ENCODE measurements around the gene TMCO6. TPM values are rescaled to one million over a fixed set of nuclear protein-coding genes. Genes with fewer than 3 reads are reported as not detected.
"Not testable (repeated sequence)": the region's sequence is repeated elsewhere in the genome, so short reads cannot be mapped to it uniquely, and the experiment has no call there.

TMCO6 gene
- 10 to 100 TPM; 10.2 to 23.4 (median 15.0) TPM for polyA plus RNA-seq (ENCODE audit: insufficient read length in 4 of 4)

DNA sequence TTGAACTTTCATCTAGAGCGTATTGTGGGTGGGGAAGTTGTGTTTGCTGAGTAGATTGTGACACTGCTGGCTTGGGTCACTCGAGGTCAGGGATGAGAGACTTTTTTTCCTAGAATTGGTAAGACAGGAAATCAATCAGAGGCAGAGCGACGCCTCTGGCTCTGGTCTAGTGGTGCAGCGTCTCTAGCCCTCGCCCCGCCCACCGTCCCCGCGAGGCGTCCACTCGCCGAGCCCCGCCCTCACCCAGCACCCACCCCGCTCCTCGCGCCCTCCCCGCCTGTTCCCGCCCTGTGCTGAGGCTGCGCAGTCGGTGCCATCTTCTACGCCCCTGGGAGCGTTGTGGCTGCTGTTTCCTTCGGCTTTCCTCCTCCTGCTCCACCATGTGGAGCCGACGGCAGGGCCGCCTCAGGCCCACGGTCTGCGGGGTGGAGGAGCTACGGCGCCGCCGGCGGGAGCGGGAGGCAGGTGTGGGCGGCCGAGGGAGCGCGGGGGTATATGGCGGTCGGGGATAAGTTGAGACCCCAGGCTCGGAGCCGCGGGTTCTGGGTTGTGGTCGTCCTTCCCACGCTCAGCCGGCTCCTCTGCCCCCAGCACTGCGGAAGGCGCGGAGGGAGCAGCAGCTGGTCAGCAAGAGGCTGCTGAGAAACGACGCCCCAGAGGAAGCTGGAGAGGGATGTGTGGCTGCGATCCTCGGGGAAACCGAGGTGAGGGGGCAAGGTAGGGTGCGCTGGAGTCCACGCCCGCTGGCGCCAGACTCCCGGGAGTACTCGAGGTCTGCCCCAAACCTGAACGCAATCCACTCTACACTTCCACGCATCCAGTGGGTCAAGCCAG is at the start of gene TMCO6:
Gene TMCO6 (plus strand): TSS at position 304 of the 834 bp plus-strand sequence. CDS start 77 bp downstream, at position 381.
- DNase-seq (ENCODE audit: low read depth in 4 of 4, low spot score in 3 of 4), result peak; percentile 74 to 83 (median 80)

- DNase-seq (ENCODE audit: low read depth in 4 of 4, low spot score in 3 of 4), result no peak
These were observed 48.4 kb upstream of the TMCO6 start for GRCh38 chr5:140590861-140591260.

DNA sequence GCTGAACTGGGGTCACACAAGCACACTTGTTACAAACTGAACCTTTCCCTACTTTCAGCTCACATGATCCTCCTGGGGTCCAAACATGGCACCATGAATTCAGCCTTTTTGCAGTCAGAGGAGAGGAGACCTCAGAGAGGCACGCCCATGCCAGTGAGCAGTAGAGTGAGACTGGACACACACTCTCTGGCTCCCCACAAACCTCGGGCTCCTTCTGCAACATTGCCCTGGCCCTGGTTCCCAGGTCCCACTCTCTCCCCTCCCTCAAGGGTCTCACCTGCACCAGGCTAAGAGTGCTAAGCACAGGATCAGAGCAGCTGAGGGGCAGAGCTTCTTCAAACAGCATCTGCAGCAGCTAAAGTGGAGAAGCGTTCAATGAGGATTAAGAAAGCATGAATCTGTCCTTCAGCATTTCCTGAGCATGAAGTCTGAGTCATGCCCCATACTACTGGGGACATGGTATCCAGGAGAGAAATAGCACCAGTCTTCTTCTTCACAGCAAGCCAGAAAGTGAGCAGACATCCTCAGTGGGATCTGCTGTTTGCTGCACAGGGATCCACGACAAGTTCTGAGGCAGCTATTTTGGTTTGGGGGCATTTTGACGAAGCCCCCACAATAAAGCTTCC is 47.4 kb upstream of the TMCO6 start:
- DNase-seq (ENCODE audit: low read depth in 4 of 4, low spot score in 3 of 4), result no peak

GRCh38 chr5:140593070-140593469 is 46.2 kb upstream of the TMCO6 start:
- not testable (repeated sequence) for DNase-seq (ENCODE audit: low read depth in 4 of 4, low spot score in 3 of 4)

GRCh38 chr5:140594169-140594568 is 45.1 kb upstream of the TMCO6 start:
- DNase-seq (ENCODE audit: low read depth in 4 of 4, low spot score in 3 of 4), result no peak

GRCh38 chr5:140595538-140596300 is 43.5 kb upstream of the TMCO6 start:
- DNase-seq (ENCODE audit: low read depth in 4 of 4, low spot score in 3 of 4), result no peak

DNA sequence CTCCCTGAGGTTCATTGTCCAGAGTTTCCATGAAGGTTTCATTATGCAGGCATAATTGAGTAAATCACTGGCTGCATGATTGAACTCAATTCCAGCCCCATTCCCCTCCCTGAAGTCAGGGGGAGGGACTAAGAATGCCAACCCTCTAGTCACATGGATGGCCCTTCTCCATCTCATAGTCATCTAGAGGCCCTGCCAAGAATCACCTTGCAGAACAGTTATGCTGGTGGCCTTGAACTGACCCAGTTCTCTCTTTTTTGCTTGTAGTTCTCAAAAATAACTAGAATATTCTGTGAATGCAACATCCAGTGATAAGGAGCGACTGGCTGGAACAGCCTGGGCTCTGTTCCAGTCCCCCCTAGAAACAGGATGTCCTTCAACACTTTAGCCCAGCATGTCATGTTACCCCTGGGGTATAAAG is 42.9 kb upstream of the TMCO6 start:
- no peak for DNase-seq (ENCODE audit: low read depth in 4 of 4, low spot score in 3 of 4)

- DNase-seq (ENCODE audit: low read depth in 4 of 4, low spot score in 3 of 4), result no peak
These were observed 40.4 kb upstream of the TMCO6 start for GRCh38 chr5:140598836-140599235.

- no peak for DNase-seq (ENCODE audit: low read depth in 4 of 4, low spot score in 3 of 4)
These were observed 39.2 kb upstream of the TMCO6 start for GRCh38 chr5:140600096-140600495.

GRCh38 chr5:140602147-140602546 is 37.1 kb upstream of the TMCO6 start:
- DNase-seq (ENCODE audit: low read depth in 4 of 4, low spot score in 3 of 4), result no peak

- not testable (repeated sequence) for DNase-seq (ENCODE audit: low read depth in 4 of 4, low spot score in 3 of 4)
These were observed 35.9 kb upstream of the TMCO6 start for GRCh38 chr5:140603446-140603698.

- no peak for DNase-seq (ENCODE audit: low read depth in 4 of 4, low spot score in 3 of 4)
These were observed 35.5 kb upstream of the TMCO6 start for GRCh38 chr5:140603734-140604133.

- no peak for DNase-seq (ENCODE audit: low read depth in 4 of 4, low spot score in 3 of 4)
These were observed 33.4 kb upstream of the TMCO6 start for GRCh38 chr5:140605879-140606278.

GRCh38 chr5:140607031-140607430 is 32.2 kb upstream of the TMCO6 start:
- DNase-seq (ENCODE audit: low read depth in 4 of 4, low spot score in 3 of 4), result no peak

DNA sequence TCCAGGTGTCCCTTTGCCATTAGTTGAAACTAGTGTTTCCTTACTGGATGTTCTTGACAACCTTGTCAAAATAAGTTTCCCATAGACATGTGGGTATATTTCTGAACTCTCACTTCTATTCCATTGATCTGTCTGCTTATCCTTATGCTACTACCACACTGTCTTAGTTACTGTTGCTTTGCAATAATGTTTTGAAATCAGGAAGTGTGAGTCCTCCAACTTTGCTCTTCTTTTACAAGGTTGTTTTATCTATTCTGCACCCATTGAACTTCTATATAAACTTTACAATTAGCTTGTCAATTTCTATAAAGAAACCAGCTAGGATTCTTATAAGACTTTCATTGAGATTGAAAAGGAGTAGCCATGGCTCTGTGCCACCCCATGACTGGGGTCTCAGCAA is 30.5 kb upstream of the TMCO6 start:
- no peak for DNase-seq (ENCODE audit: low read depth in 4 of 4, low spot score in 3 of 4)

- DNase-seq (ENCODE audit: low read depth in 4 of 4, low spot score in 3 of 4), result no peak
These were observed 30.1 kb upstream of the TMCO6 start for GRCh38 chr5:140609126-140609525.

- DNase-seq (ENCODE audit: low read depth in 4 of 4, low spot score in 3 of 4), result no peak
These were observed 28.2 kb upstream of the TMCO6 start for GRCh38 chr5:140611020-140611521.

DNA sequence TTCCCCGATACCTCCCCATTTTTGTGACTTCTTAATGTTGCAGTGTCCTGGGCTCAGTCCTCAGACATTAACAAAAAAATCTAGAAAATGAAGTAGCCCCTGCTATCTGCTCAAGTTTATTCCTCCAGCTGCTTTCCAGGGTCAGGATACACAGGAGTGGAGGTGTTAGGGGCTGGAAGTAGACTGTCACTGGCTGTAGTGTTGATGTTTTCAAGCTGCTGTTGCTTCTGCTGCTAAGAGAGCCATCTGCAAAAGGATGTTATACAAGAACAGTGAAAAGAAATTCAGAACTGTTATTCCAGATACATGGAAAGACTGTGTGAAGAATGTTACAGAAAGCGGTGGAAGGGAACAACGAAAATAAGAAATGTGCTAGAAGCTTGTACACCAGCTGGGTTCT is 16.9 kb upstream of the TMCO6 start:
- DNase-seq (ENCODE audit: low read depth in 4 of 4, low spot score in 3 of 4), result no peak

GRCh38 chr5:140623061-140623460 is 16.2 kb upstream of the TMCO6 start:
- not testable (repeated sequence) for DNase-seq (ENCODE audit: low read depth in 4 of 4, low spot score in 3 of 4)

DNA sequence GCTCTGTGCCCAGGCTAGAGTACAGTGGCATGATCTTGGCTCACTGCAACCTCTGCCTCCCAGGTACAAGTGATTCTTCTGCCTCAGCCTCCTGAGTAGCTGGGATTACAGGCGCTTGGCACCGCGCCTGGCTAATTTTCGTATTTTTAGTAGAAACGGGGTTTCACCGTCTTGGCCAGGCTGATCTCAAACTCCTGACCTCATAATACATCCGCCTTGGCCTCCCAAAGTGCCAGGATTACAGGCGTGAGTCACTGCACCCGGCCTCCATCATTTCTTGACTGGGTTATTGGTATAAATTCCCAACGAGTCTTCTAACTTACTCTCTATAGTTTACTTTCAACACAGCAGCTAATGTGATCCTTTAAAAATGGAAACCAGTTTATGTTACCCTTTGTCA is 14.4 kb upstream of the TMCO6 start:
- DNase-seq (ENCODE audit: low read depth in 4 of 4, low spot score in 3 of 4), result not testable (repeated sequence)

DNA sequence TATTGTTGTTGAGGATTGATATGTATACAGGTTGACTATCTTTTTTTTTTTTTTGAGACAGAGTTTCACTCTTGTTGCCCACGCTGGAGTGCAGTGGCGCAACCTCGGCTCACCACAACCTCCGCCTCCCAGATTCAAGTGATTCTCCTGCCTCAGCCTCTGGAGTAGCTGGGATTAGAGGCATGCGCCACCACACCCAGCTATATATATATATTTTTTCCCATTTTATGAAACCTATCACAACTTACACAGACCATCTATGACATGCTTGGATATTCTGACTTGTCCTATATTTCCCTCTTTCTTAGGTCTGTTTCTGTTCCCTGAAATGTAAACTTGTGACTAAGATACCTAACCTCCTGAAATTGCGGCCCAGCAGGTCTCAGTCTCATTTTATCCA is 11.3 kb upstream of the TMCO6 start:
- no peak for DNase-seq (ENCODE audit: low read depth in 4 of 4, low spot score in 3 of 4)
